Measurements from ENCODE around the gene LZIC. TPM values are rescaled to one million over a fixed set of nuclear protein-coding genes. Genes with fewer than 3 reads are reported as not detected.

LZIC gene
- total RNA-seq, 2 donors from 2014 or later: 8.6 to 20.2 TPM

DNA sequence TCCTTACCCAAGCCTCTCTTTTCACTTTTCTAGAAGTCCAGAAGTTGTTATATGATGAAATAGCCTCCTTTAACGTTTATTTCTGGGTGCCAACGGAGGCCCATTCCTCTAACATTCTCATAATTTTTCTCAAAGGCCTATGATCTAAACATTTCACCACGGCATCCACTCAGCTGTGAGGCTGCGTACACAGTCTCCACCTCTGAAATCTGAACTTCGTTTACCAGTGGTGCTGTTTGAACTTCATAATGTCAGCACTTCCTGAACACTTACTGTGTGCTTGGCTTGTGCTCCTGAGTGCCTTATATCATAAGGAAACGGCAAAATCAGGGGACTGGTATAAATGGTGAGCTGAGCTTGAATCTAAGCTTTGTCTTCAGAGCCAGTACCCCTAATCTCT, 41.8 kb upstream of the LZIC start:
- Histone ChIP-seq H3K27me3 (no peaks in the 10 kb centered on the region), H3K9me3 (no peaks in the 10 kb centered on the region), H3K36me3 (replicated peaks in 1 of 2; ENCODE audit: insufficient read depth in 1 of 2, low read depth in 2 of 2) (peaks cover 0 to 4% of the 10 kb centered on the region in 2 donors), H3K4me3 (no peak overlapping the region), H3K4me1 (no peaks in the 10 kb centered on the region), H3K27ac (no peak overlapping the region)
- DNase-seq (no peak), ATAC-seq (no peak)
- WGBS, 2 donors: 51 to 56% methylated on average over 6 of the region's 6 CpGs
- TF ChIP-seq POLR2A (IDR thresholded peaks at IDR 0.05): no peak
- TF ChIP-seq CTCF (IDR thresholded peaks at IDR 0.05): no peak
- intact Hi-C loops (cut with DNase I): no loop called here

DNA sequence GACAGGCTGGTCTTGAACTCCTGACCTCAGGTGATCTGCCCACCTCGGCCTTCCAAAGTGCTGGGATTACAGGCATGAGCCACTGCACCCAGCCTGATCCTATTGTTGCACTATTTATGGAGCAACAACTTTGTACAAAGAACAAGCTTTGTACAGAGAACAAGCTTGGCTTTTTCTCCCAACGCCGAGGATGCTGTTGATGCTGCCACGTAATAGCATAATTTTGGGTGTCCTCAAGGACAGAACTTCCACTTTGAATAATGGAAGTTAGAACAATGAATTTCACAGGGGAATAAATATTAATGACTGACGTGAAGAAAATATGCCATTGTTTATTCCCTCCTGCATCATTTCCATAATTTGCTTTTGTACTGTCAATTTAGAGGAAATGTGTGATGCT, 41.1 kb upstream of the LZIC start:
- DNase-seq: no peak
- ATAC-seq: no peak
- Histone ChIP-seq H3K27ac (no peak overlapping the region), H3K4me3 (no peak overlapping the region), H3K27me3 (no peaks in the 10 kb centered on the region), H3K36me3 (replicated peaks in 1 of 2; ENCODE audit: insufficient read depth in 1 of 2, low read depth in 2 of 2) (peaks cover 0 to 4% of the 10 kb centered on the region in 2 donors), H3K9me3 (no peaks in the 10 kb centered on the region), H3K4me1 (no peaks in the 10 kb centered on the region)
- WGBS, 2 donors: 82 to 84% methylated on average over 5 of the region's 5 CpGs
- TF ChIP-seq POLR2A (IDR thresholded peaks at IDR 0.05) (no peak), CTCF (IDR thresholded peaks at IDR 0.05) (no peak)
- intact Hi-C loops (cut with DNase I): no loop called here

DNA sequence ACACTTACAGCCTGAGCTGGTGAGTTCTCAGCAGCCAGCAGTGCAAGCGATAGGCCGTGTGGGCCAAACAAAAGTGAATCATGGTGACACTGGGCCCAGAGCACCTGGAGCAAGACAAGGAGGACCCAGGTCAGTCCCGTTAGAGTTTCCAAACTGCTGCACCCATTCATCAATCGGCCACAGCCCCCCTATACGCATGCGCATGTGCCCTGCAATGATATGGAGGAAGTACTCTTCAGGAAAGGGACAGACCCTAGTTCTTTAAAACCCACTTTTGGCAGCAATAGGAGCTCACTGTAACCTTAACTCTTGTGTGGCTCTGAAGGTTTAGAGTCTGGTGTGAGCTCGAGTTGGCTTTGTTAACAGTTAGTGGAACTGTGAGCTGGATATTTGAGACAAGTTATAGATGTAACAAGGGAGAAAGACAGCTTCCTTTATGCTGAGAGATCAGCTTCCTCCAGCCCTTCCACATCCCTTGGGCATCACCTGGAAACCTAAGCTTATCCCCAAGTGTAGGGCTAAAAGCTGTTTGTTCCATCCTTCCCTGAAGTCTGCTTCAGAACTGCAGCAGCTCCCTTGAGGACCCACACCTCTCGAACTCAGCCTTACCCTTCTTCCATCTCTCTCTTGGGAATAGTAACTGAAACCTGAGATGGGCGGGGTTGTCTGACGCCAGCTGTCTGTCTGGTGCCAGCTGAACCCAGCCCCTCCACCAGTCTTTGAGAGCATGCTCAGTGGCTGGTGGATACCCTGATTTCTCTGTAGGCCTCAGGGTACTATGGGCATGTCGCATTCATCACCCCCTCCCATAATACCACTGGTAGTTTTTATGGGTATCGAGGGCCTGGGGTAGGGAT, 17.7 kb upstream of the LZIC start:
- no peaks in the 10 kb centered on the region for H3K9me3 ChIP-seq
- TF ChIP-seq CTCF (IDR thresholded peaks at IDR 0.05) (no peak), POLR2A (IDR thresholded peaks at IDR 0.05) (no peak)
- H3K4me1 ChIP-seq: no peaks in the 10 kb centered on the region
- H3K27me3 ChIP-seq: no peaks in the 10 kb centered on the region
- 85 to 92% methylated on average over 8 to 12 of the region's 12 CpGs for WGBS, 2 donors
- no peaks in the 10 kb centered on the region for H3K36me3 ChIP-seq (replicated peaks in 1 of 2; ENCODE audit: insufficient read depth in 1 of 2, low read depth in 2 of 2)
- H3K27ac ChIP-seq: no peak overlapping the region
- intact Hi-C loops (cut with DNase I): no loop called here
- no peak overlapping the region for H3K4me3 ChIP-seq
- no peak for DNase-seq
- ATAC-seq: no peak

DNA sequence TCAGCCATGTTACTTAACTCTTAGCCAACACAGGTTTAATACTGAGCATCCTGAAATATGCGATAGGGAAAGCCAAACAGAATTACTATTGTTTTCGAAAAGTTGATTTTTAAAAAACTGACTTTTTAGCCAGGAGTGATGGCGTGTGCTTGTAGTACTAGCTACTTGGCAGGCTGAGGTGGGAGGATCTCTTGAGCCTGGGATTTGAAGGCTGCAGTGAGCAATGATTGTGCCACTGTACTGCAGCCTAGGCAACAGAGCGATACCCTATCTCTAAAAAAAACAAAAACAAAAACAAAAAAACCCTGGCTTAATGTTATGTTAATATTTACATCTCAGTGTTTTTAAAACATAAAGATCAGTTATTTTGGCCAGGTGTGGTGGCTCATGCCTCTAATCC, 16.8 kb upstream of the LZIC start:
- TF ChIP-seq CTCF (IDR thresholded peaks at IDR 0.05): no peak
- Histone ChIP-seq H3K9me3 (no peaks in the 10 kb centered on the region), H3K36me3 (replicated peaks in 1 of 2; ENCODE audit: insufficient read depth in 1 of 2, low read depth in 2 of 2) (no peaks in the 10 kb centered on the region), H3K4me1 (no peaks in the 10 kb centered on the region), H3K27ac (no peak overlapping the region), H3K27me3 (no peaks in the 10 kb centered on the region), H3K4me3 (no peak overlapping the region)
- ATAC-seq (no peak), DNase-seq (peak in 2 of 4 donors; percentile 44 to 57)
- WGBS, 2 donors: 61 to 87% methylated on average over 4 of the region's 4 CpGs
- intact Hi-C loops (cut with DNase I): no loop called here

- no peak overlapping the region for H3K27ac ChIP-seq
- no peaks in the 10 kb centered on the region for H3K9me3 ChIP-seq
- no peak for TF ChIP-seq CTCF (IDR thresholded peaks at IDR 0.05)
- TF ChIP-seq POLR2A (IDR thresholded peaks at IDR 0.05): no peak
- DNase-seq (no peak), ATAC-seq (no peak)
- H3K4me1 ChIP-seq: no peaks in the 10 kb centered on the region
- WGBS, 2 donors: 84 to 87% methylated on average over 8 of the region's 8 CpGs
- no peak overlapping the region for H3K4me3 ChIP-seq
- intact Hi-C loops (cut with DNase I): no loop called here
- H3K27me3 ChIP-seq: no peaks in the 10 kb centered on the region
- no peaks in the 10 kb centered on the region for H3K36me3 ChIP-seq (replicated peaks in 1 of 2; ENCODE audit: insufficient read depth in 1 of 2, low read depth in 2 of 2)
These were observed 14.5 kb upstream of the LZIC start for GRCh38 chr1:9957726-9958125.

All from body of pancreas (tissue), 4 donors.